Muscle layer of duodenum (tissue), 2 donors: Measurements from ENCODE around the gene SPAG16.
"Not testable (repeated sequence)": the region's sequence is repeated elsewhere in the genome, so short reads cannot be mapped to it uniquely, and the experiment has no call there.

Source experiments
- H3K27ac ChIP-seq: one replicate; pipeline ENCODE4 v1.7.0; 2013; ENCODE audit warnings: mild to moderate bottlenecking, low read length
- H3K27me3 ChIP-seq: one replicate; pipeline ENCODE4 v1.7.0; 2013; ENCODE audit warnings: low read depth, mild to moderate bottlenecking, control low read depth, low read length
- H3K36me3 ChIP-seq, 2 donors: one replicate each; pipeline ENCODE4 v1.7.0; 2013; ENCODE audit warnings: low read length in 2 of 2, control low read depth in 1 of 2, mild to moderate bottlenecking in 1 of 2; ENCODE audit not compliant: insufficient read depth in 2 of 2, control insufficient read depth in 1 of 2
- H3K4me1 ChIP-seq, 2 donors: one replicate each; pipeline ENCODE4 v1.7.0; 2013; ENCODE audit warnings: low read length in 2 of 2, mild to moderate bottlenecking in 2 of 2, control low read depth in 1 of 2, moderate library complexity in 1 of 2; ENCODE audit not compliant: insufficient read depth in 2 of 2, control insufficient read depth in 1 of 2
- H3K4me3 ChIP-seq, 2 donors: one replicate each; pipeline ENCODE4 v1.7.0; 2013; ENCODE audit warnings: low read length in 2 of 2, low read depth in 1 of 2, mild to moderate bottlenecking in 1 of 2
- H3K9me3 ChIP-seq, 2 donors: one replicate each; pipeline ENCODE4 v1.7.0; 2013; ENCODE audit warnings: low read length in 2 of 2, control low read depth in 1 of 2, mild to moderate bottlenecking in 1 of 2; ENCODE audit not compliant: control insufficient read depth in 1 of 2
- donor health status: healthy.

Gene SPAG16

GRCh38 chr2:214052235-214052634 is 768.0 kb downstream of the SPAG16 start:
- Histone ChIP-seq H3K4me1 (no peaks in the 10 kb centered on the region), H3K27me3 (no peaks in the 10 kb centered on the region), H3K36me3 (no peaks in the 10 kb centered on the region), H3K4me3 (no peak overlapping the region), H3K9me3 (no peaks in the 10 kb centered on the region), H3K27ac (no peak overlapping the region)

GRCh38 chr2:214057986-214058385 is 773.7 kb downstream of the SPAG16 start:
- Histone ChIP-seq H3K36me3 (no peaks in the 10 kb centered on the region), H3K4me1 (no peaks in the 10 kb centered on the region), H3K27ac (no peak overlapping the region), H3K9me3 (no peaks in the 10 kb centered on the region), H3K4me3 (no peak overlapping the region), H3K27me3 (no peaks in the 10 kb centered on the region)

GRCh38 chr2:214062279-214062678 is 778.0 kb downstream of the SPAG16 start:
- not testable (repeated sequence) for H3K27me3 ChIP-seq, H3K4me3 ChIP-seq, H3K27ac ChIP-seq

GRCh38 chr2:214064471-214064870 is 780.2 kb downstream of the SPAG16 start:
- Histone ChIP-seq H3K27ac (no peak overlapping the region), H3K4me3 (no peak overlapping the region), H3K4me1 (no peaks in the 10 kb centered on the region), H3K36me3 (no peaks in the 10 kb centered on the region), H3K27me3 (no peaks in the 10 kb centered on the region), H3K9me3 (no peaks in the 10 kb centered on the region)

More at GRCh38 chr2:214062279-214062678, 778.0 kb downstream of the SPAG16 start:
- H3K4me1 ChIP-seq, H3K36me3 ChIP-seq, H3K9me3 ChIP-seq: not testable (repeated sequence)

- Histone ChIP-seq H3K27me3 (no peaks in the 10 kb centered on the region), H3K4me3 (no peak overlapping the region), H3K9me3 (no peaks in the 10 kb centered on the region), H3K27ac (no peak overlapping the region), H3K4me1 (no peaks in the 10 kb centered on the region), H3K36me3 (no peaks in the 10 kb centered on the region)
These were observed 782.6 kb downstream of the SPAG16 start for GRCh38 chr2:214066862-214067261.

- Histone ChIP-seq H3K27ac (no peak overlapping the region), H3K4me1 (no peaks in the 10 kb centered on the region), H3K27me3 (no peaks in the 10 kb centered on the region), H3K4me3 (peak overlapping the region in 1 of 2 donors; percentile 17), H3K36me3 (no peaks in the 10 kb centered on the region), H3K9me3 (no peaks in the 10 kb centered on the region)
These were observed 785.0 kb downstream of the SPAG16 start for GRCh38 chr2:214069254-214069653.

- no peaks in the 10 kb centered on the region for H3K27me3 ChIP-seq
- no peaks in the 10 kb centered on the region for H3K36me3 ChIP-seq
- H3K4me1 ChIP-seq, result no peaks in the 10 kb centered on the region
- no peaks in the 10 kb centered on the region for H3K9me3 ChIP-seq
- no peak overlapping the region for H3K27ac ChIP-seq
- H3K4me3 ChIP-seq, result no peak overlapping the region
These were observed 791.2 kb downstream of the SPAG16 start for GRCh38 chr2:214075456-214075855.

GRCh38 chr2:214076527-214076926 is 792.3 kb downstream of the SPAG16 start:
- Histone ChIP-seq H3K27ac (no peak overlapping the region), H3K36me3 (no peaks in the 10 kb centered on the region), H3K4me3 (no peak overlapping the region), H3K9me3 (no peaks in the 10 kb centered on the region), H3K4me1 (no peaks in the 10 kb centered on the region), H3K27me3 (no peaks in the 10 kb centered on the region)

GRCh38 chr2:214077727-214078126 is 793.5 kb downstream of the SPAG16 start:
- Histone ChIP-seq H3K9me3 (no peaks in the 10 kb centered on the region), H3K4me3 (no peak overlapping the region), H3K27me3 (no peaks in the 10 kb centered on the region), H3K4me1 (no peaks in the 10 kb centered on the region), H3K27ac (no peak overlapping the region), H3K36me3 (no peaks in the 10 kb centered on the region)

- Histone ChIP-seq H3K4me3 (no peak overlapping the region), H3K27me3 (no peaks in the 10 kb centered on the region)
These were observed 794.8 kb downstream of the SPAG16 start for GRCh38 chr2:214079032-214079431.

GRCh38 chr2:214088536-214088935 is 804.3 kb downstream of the SPAG16 start:
- no peaks in the 10 kb centered on the region for H3K4me1 ChIP-seq
- no peak overlapping the region for H3K4me3 ChIP-seq
- H3K27me3 ChIP-seq, result no peaks in the 10 kb centered on the region

More at GRCh38 chr2:214079032-214079431, 794.8 kb downstream of the SPAG16 start:
- H3K36me3 ChIP-seq, result no peaks in the 10 kb centered on the region
- no peaks in the 10 kb centered on the region for H3K9me3 ChIP-seq
- H3K4me1 ChIP-seq, result no peaks in the 10 kb centered on the region
- H3K27ac ChIP-seq, result no peak overlapping the region

GRCh38 chr2:214096208-214096715 is 812.0 kb downstream of the SPAG16 start:
- Histone ChIP-seq H3K27me3 (no peaks in the 10 kb centered on the region), H3K4me3 (no peak overlapping the region), H3K27ac (no peak overlapping the region), H3K4me1 (no peaks in the 10 kb centered on the region), H3K36me3 (no peaks in the 10 kb centered on the region), H3K9me3 (no peaks in the 10 kb centered on the region)

More at GRCh38 chr2:214088536-214088935, 804.3 kb downstream of the SPAG16 start:
- no peaks in the 10 kb centered on the region for H3K36me3 ChIP-seq
- no peak overlapping the region for H3K27ac ChIP-seq
- no peaks in the 10 kb centered on the region for H3K9me3 ChIP-seq
